ENCODE results near the gene NDUFS7.

NDUFS7 gene

DNA sequence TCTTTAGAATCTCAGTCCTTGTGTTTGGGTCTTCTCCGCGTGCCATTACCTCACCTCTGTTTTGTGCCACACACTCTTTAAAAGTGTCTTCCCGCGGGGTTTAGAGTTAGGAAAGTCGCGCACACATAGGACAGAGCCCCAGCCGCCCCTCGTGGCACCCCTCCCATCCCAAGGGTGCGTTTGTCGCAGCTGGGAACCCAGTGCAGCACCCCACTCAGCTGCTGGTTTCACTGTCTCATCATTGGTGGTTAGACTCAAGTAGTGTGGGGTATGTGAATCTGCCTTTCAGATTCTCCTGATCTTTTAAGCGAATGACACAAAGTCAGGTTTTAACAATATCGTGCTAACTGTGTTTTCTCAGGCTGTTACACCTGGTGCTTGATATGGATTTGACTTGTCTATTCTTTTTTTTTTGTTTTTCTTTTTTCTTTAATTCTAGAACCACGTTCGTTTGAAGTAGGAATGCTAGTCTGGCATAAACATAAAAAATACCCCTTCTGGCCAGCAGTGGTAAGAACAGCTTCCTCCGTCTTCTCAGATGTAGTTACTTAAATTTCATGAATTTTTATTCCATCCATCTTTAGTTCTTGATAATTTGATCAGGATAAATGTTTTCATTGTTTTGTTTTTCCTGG lies 19.5 kb upstream of the NDUFS7 start:
- no peak for DNase-seq (ENCODE audit: low read depth)

DNA sequence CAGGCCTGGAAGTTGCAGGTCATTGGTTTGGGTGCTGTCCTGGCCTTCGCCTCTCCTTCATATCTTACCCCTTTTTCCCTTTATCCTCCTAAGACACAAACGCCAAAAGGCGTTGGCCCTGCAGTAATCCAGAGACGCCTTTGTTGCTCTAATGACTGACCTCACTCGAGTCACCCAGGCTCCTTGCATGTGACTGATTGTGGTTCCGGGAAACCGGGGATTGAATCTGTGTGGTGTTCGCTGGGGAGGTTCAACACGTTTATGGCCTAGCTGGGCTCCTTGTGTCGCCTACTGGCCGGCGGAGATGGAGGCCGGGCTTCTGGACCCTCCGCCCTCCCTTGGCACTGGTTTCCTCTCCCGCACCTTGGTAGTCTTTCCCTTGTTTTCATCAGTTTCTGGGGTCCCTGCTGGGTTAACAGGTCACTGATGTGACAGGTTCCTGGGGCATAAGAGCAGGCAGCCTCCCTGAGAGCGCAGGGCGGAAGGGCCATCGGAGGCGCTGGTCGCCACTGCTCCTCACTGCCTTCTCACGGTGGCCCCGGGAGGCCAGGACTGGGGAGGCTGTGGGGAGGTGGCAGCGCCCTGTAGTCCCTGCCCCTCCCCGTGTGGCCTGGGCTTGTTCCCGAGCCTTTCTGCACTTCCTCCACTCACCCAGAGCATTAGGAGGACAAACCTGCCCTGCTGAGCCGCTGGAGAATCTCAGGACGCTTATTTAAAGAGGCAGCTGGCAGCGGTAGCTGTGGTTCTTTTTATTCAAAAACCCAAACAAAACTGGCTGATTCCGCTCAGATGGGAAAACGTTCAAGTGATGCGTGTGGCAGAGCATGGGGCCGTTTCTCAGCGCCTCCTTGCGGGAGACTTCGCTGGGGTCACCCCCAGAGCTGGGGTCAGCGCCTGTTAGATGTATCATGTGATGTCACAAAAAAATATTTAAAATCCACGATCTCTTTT lies 18.1 kb upstream of the NDUFS7 start:
- DNase-seq (ENCODE audit: low read depth) = no peak

DNA sequence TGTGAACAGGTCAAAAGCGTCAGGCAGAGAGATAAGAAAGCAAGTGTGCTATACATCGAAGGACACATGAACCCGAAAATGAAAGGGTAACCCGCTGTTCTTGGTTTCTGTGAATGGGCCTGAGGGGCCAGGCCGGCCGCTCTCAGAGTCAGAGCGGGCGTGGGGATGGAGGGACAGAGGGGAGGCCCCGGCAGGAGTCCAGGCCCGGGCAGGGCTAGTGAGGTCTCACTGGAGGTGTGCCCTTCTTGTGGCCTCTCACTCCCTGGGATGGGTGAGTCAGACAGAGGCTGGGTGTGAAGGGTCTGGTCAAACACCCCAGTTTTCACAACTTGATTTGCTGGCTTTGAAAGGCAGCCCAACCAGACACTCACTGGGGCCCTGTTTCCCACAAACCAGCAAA lies 17.4 kb upstream of the NDUFS7 start:
- DNase-seq (ENCODE audit: low read depth) = no peak

DNA sequence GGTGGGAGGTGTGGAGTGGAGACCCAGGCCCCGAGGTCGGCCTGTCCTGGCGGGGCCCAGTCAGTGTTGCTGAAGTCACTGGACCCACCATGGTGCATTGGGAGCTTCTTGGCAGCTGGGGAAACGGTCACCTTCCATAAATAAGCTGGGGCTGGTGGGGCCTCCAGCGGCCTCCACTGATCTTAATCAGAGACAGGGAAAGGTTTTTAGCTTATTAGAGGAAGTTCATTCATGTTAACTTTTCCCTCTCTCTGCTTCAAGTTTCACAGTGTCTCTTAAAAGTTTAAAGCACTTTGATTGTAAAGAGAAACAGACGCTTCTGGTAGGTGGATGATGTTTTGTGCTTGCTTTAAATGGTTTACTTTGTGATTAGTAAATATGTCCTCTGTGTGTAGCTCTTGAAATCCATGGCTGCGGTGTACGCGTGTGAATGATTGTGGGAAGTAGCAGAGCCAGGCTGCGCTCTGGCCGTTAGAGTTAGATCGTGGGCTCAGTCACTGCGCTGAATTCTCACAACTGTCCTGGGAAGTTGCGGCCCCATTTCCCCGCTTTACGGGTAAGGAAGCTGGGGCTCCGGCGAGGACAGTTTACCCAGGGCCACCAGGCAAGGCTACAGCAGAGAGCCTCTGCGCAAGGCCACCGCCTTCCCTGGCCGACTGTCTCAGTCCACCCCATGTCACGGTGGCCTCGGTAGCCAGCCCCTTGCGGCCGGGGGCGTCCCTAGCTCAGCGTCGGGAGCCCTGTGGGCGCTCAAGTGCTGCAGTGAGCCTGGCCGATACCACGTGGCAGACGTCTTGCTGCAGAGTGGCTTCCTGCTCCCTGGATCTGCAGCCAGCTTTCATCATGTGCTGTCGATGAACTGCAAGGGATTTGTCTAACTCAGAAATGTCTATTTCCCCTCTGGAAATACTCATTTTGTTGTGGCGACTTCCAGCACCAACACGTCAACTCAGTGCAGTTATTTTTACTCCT lies 16.5 kb upstream of the NDUFS7 start:
- no peak for DNase-seq (ENCODE audit: low read depth)

DNA sequence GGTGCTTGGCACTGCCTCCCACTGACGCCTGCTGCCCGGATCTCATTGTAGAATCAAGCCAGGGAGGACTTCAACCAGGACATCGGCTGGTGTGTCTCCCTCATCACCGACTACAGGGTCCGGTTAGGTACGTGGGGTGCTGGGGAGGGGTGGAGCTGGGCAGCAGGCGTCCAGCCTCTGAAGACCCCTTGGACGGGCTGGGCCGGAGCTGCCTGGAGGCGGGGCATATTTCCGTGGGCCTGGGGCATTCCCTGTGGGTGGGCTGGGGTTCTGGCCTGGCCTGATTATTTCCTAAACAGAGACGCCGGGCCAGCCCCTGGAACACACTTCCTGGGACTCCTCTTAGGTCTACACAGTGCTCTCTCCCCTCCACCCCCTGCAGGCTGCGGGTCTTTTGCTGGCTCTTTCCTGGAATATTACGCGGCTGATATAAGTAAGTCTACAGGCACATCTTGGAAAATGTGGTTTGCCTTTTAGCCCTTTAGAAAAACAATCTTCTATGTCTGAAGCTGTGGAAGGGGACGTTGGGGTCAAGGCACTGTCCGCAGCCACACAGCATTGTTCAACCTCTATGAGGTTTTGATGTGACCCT lies 14.4 kb upstream of the NDUFS7 start:
- no peak for DNase-seq (ENCODE audit: low read depth)

DNA sequence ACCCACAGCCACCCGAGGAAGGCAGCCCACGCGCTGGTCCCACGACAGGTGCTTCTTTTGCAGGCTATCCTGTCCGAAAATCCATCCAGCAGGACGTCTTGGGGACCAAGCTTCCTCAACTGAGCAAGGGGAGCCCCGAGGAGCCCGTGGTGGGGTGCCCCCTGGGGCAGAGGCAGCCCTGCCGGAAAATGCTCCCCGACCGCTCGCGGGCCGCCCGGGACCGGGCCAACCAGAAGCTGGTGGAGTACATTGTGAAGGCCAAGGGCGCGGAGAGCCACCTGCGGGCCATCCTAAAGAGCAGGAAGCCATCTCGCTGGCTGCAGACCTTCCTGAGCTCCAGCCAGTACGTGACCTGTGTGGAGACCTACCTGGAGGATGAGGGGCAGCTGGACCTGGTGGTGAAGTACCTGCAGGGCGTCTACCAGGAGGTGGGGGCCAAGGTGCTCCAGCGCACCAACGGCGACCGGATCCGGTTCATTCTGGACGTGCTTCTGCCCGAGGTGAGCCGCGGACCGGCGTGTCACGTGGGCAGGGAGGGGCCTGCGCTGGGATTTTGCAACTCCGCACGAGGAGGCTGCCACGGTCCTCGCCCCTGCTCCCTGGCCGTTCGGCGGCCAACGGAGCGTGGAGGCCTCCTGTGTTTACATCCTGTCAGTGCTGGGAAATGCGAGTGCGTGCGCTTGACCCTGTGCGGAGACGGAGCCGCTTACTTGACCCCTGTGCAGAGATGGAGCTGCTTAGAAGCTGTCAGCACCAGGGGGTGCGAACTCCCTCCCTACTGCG lies 12.9 kb upstream of the NDUFS7 start:
- DNase-seq (ENCODE audit: low read depth) = no peak

DNA sequence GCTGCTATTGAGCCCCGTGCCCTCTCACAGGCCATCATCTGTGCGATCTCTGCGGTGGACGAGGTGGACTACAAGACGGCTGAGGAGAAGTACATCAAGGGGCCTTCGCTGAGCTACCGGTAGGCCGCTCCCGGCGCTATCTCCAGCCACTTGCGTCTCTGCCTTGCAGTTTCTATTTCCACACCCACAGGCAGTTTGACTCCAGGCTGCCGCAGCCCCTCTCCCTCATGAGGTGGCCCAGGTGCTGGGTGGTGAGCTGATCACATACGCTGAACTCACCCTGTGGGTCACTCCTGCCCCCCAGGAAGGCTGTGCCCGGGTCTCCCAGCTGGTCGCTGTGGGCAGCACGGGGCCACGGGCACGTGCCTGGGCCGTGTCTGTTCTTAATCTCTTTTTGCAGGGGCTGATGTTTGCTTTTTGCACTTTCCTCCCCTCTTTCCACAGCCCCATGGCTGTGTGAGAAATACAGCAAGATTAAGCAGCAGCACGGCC lies 10.6 kb upstream of the NDUFS7 start:
- DNase-seq (ENCODE audit: low read depth) = no peak

DNA sequence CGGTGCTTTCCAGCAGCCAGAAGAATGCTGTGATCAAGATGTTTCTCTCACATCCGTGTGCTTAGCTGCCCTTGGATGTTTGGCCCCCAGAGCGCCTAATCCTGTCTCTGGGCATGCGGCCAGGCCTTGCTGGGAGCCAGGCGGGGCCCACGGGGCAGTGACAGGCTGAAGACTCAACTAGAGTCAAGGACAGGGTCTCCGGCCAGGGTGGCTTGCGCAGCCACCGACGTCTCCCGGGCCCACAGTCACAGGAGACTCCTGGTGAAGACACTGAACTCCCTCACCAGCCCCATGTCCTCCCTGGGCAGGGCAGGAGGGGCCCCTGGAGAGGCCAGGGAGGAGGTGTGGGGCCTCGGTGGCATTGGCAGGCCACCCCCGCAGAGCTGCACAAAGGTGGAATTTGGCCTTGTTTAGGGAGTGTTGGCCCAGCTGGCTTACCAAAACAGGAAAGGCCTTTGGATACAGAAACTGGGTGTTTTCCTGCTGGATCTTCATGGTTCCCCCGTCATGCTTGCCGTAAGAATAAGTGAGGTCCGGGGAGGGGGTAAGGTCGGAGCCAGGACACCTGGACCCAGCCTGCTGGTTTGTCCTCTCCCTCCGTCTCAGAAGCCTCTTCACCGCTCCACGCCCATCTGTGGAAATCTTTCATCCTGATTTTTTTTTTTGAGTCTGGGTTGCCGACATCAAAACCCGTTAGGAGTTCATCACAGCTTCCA lies 10.0 kb upstream of the NDUFS7 start:
- no peak for DNase-seq (ENCODE audit: low read depth)

DNA sequence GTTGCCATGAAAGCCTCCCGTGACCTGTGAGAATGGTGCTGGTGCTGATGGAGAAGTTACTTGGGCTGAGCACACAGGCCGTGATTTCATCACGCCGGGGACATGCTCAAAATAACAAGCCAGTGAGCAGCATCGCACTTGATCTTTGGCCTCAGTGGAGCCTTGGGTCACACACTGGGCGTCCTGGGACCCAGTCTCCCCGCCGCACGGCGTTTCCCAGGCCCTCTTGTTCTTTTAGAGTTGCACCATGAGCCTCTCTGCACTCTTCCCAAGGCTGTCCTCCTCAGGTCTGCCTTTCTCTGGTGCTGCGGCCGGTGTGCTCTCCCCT lies 9.5 kb upstream of the NDUFS7 start:
- DNase-seq (ENCODE audit: low read depth) = no peak

DNA sequence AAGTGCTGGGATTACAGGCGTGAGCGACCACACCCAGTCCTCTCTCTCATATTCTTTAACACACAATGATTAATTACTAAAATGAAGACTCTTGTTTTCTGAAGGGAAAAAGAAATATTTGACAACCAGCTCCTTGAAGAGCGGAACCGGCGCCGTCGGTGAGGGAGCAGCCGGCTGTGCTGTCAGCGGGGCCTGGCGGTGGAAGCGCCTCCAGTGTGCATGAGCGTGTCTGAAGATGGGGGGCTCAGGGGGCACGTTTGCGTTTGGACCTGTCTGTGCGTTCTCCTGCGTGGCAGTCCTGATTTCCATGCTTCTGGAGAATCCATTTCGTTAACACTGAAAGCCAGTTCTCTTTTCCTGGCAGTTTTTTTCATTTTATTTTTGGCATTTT lies 7.3 kb upstream of the NDUFS7 start:
- DNase-seq (ENCODE audit: low read depth) = no peak

DNA sequence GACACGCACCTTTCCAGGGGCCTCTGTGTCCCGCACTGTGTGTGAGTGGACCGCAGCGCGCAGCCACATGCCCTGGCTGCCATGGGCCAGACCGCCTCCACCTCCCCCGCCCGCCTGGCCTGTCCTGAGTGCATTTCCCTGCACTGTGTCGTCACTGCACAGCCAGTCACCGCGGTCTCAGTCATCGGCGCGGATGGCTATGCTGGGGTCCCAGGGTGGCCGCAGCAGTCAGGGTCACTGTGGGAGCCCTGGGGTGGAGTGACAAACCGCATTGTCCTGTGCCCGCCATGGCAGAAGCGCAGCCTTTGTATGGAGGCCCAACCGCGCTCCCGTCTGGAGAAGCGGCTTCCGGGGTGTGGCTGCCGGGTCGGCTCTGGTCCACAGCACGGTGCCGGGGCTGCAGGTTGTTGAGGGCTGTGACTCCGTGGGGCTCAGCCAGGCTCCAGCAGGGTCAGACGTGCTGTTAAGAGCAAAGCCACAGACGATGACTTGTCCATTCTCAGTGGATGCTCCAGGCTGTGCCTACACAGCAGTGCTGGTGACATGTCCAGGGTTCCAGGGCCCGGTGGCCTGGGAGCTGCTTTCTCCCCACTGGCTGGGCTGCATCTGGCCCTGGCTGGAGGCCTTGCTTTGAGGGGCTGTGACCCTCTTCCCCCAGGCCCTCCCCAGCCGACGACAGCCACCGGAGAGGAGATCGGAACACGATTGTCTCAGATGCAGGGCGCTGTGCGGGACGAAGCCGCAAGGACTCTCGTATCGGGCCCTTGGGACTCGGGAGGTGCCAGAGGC lies 6.3 kb upstream of the NDUFS7 start:
- no peak for DNase-seq (ENCODE audit: low read depth)

DNA sequence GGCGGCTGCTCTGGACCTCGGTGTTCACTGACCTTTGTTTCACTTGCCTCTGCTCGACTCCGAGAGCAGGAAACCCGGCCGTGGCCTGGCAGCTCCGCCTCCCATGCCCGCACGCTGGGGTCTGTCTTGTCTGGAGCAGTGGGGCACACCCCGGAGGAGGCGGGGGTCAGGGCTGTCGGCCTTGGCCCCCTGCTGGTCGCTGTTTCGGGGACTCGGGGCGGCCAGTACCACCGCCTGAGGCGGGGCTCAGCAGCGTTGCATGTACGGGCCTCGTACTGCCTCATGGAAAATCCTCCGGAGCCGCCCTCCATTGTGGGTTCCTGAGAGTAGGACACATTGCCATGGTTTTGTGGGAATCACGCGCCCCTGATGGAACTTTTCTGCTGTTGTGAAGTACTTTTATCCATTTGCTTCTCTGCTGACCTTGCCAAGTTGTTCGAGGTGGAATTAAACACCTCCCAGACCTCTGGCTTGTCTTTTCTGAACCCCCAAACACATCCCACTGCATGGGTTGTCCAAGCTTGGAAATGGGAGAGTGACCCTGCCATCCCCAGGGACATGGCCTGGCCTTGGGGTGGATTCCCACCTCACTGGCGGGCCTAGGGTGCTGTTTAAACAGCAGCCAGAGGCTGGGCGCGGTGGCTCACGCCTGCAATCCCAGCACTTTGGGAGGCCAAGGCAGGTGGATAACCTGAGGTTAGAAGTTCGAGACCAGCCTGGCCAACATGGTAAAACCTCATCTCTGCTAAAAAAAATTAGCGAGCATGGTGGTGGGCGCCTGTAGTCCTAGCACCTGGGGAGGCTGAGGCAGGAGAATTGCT lies 5.5 kb upstream of the NDUFS7 start:
- no peak for DNase-seq (ENCODE audit: low read depth)

DNA sequence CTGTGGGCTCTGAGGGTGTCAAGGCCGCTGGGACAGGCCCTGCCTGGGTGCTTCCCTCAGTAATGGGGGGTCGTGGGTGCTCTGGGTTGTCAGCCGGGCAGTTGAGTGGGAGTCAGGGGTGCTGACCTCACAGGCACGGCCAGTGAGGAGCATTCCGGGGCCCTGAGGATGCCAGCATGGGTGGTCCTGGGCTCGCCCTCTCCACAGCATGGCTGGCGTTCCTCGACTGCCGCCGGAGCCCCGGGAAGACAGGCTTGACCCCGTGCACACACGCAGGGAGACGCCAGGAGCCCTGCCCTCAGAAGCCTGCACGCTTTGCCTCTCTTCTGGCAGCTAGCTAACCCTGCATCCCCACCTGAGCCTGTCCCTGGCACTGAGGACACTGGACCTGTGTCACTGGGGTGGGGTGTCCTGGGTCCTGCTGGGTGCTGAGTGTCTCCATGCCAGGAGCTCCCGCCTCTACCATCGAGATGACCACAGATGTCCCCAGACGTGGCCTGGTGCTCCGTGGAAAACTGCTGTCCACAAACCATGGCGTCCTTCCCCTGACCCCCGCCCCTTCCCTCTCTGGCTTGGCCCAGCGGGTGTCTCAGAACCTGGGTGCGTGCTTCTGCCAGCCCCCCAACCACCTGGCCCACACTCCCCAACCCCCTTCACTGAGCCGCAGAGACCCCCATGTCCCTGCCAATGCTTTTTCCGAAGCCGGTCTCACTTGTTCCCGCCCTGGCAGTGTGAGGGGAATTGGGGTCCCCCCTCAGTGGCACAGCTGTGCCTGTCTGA lies 4.4 kb upstream of the NDUFS7 start:
- no peak for DNase-seq (ENCODE audit: low read depth)

DNA sequence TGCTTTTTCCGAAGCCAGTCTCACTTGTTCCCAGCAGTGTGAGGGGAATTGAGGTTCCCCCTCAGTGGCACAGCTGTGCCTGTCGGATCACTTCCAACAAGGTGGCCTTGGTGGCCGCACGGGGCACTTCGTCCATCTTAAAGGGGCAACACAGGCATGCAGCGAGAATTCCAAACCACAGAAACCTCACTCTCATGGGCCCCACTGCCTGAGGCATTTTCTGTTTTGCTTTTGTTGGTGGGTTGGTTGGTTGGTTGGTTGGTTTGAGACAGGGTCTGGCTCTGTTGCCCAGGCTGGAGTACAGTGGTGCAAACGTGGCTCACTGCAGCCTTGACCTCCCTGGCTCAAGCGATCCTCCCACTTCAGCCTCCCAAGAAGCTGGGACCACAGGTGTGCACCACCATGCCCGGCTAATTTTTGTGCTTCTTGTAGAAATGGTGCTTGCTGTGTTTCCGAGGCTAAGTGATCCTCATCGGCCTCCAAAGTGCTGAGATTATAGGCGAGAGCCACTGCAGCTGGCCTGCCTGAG lies 3.7 kb upstream of the NDUFS7 start:
- no peak for DNase-seq (ENCODE audit: low read depth)

DNA sequence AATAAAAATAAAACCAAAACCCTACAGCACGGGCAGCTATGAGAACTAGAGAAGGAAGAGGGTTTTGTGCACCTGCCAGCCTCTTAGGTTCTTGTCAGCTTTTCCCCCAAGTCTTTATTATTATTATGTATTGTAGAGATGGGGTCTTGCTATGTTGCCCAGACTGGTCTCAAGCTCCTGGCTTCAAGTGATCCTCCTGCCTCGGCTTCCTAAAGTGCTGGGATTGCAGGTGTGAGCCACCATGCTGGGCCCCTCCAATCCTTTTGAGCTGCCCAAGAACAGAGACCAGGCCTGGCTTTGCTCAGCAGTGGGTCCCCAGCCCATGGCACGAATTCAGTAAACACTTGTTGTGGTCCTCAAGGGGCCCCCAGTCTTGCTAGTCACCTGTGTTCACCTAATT lies 1.5 kb upstream of the NDUFS7 start:
- DNase-seq (ENCODE audit: low read depth) = no peak

DNA sequence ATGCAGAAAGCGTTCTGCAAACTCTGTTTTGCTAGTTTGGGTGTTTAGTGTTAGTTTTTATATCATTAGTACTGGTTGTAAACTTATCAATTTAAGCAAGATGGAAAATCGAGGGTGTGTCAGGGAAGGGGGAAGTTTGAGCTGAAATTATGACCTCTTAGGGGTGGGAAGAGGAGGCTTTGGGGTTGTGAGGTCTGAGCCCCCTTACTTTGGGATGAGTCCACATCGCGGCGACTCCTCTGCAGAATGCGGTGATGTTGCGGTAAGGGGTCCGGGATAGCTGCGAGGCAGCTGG lies 743 bp upstream of the NDUFS7 start:
- DNase-seq (ENCODE audit: low read depth) = no peak

DNA sequence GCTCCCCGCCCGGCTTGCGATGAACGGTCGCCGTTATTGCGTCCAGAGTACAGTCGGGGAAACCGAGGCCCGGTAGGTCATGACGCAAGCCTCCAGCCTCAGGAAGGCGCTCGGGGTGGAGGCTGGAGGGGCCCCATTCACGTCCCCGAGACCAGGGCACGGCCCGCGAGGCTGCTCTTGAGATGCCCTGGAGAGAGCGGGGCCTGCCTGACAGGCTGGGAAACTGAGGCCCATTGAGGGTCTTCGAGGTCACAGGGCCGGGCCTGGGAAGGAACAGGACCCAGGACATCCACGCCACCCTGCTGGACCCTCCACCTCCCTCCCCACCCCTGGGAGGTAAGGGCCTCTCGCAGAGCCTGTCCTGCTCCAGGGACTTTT lies 367 bp downstream of the NDUFS7 start:
- DNase-seq (ENCODE audit: low read depth) = no peak

DNA sequence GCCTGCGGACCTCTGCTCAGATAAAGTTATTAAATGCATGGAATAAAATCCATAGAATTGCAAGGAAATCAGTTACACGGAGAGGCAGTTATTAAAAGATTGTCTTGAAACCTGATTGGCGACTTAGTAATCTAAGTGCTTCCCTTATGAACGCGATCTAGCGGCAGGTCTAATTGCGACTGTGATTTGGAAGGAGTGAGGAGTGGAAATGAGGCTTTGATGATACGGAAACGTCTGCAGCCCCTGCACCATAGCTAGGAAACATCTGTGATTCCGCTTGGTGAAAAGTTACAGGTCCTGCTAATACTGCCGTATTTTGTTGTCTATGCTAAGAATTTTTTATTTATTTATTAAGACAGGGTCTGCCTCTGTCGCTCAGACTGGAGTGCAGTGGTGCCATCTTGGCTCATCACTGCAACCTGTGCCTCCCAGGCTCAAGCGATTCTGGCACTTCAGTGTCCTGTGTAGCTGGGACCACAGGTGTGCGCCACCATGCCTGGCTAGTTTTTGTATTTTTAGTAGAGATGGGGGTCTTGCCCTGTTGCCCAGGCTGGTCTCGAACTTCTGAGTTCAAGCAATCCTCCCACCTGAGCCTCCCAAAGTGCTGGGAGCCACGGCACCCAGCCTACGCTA lies 887 bp downstream of the NDUFS7 start:
- no peak for DNase-seq (ENCODE audit: low read depth)
